HG03039 (cell line): ENCODE data around the gene RPS3.
"Not testable (repeated sequence)": the region's sequence is repeated elsewhere in the genome, so short reads cannot be mapped to it uniquely, and the experiment has no call there.

Experiments
- ATAC-seq: cut with Tn5 transposase; IDR thresholded peaks from one replicate; pipeline ENCODE4 v1.9.1; 2021; ENCODE audit warnings: mild to moderate bottlenecking, moderate library complexity; ENCODE audit not compliant: unreplicated experiment

Gene RPS3

GRCh38 chr11:75399344-75400145, at the start of gene RPS3:
RPS3 (plus strand) TSS chr11:75399518; CDS start chr11:75399548, 30 bp downstream.
- peak; percentile 85 for ATAC-seq

DNA sequence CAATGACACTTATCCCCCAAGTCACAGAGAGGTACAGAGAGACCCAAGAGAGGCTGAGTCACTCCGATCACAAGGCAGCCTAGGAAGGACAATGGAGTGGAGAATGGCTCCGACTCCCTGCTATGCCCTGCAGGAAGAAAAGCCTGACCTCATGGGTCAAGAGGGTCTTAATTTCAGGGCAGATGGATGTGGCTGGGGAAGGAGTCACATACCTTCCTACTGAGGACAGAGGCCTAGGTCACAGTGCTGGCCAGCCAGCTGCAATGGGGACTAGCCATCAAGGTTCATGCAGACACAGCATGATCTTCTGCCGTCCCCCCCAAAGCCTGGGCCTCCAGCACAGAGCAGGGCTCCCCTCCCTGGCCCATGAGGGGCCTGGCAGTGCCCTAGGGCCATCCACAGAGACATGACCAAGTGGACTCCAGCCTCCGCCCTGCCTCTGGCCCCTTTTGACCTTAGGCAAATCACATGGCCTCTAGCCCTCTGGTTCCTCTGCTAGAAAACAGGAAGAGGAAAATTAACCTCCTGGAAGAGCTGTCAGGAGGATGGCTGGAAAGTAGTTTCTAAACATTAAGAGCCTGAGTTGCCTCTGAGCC, 49.7 kb upstream of the RPS3 start:
- no peak for ATAC-seq

DNA sequence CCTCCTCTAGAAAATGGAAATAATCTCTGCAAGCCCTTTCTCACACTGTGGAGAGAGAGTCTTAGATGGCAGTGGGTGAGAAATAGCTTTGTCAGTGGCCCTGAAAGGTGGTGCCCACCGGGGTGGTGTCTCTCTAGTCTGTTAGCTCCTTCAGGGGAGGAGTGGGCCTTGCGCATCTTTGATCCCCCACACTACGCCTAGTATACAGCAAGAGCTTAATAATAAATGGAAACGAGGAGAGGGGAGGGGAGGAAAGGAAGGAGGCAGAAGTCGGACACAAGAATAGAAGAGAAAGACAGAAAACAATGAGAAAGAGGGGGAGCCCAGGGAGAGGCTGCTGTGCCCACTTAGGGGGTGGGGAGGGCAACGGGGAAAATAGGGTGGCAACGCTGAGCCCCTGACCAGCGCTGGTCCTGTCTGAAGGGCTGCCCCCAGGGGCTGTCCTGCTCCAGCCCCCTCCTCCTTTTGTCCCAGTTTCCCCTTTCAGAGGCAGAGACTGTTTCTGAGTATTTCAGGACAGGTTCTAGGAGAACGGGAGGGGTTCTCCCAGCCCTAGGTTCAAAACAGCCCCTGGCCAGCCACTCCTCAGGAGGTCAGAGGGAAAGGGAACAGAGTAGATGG, 49.1 kb upstream of the RPS3 start:
- ATAC-seq = no peak

DNA sequence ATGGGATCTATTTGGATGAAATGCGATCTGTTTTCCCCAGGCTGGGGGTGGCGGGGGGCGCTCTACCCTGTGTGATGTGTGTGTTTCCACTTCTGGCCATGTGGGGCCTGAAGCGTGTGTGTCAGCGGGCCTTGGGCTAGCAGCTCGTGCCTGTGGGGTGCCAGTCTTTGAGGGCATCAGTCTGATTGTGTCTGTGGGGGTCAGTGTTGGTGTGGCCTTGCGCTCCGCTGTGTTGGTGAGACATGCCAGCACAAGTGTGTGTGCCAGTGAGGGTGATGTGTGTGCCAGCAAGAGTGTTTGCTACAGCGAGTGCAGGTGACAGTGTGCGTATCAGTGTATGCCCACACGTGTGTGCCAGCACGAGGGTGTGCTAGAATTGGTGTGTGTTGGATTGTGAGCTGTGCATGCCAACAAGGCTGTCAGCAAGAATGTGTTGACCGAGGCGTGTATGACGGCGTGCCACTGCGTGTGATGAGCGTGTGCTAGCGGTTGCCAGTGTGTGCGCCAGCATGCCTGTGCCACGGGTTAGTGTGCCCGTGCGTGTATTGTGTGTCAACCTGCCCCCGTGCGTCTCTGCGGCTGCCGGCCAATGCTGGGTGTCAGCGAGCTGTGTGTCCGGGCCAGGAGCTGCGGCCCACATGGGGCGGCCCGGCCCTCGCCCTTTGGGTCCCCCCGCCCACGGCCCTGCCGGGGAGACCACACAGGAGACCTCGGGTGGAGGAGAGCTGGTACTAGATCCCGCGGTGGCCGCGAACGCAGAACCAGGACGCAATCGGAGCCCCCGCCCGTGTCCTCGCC, 48.4 kb upstream of the RPS3 start:
- ATAC-seq = no peak

DNA sequence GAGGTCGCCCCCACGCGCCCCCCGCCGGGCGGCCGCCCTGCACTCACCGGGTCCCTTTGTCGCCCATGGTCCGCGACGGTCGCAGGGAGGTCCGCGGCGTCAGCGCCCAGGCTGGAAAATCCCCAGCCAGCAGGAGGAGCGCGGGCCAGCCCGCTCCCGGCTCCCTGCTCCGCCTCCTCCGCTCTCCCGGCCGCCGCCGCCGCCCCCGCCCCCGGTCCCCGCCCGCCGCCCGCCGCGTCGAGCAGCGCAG, 47.9 kb upstream of the RPS3 start, which contains the start of gene ARRB1:
Gene ARRB1, minus strand, starts transcription at position 121 of the 250 bp plus-strand sequence. Its CDS starts 54 bp downstream, at position 67.
- no peak for ATAC-seq

DNA sequence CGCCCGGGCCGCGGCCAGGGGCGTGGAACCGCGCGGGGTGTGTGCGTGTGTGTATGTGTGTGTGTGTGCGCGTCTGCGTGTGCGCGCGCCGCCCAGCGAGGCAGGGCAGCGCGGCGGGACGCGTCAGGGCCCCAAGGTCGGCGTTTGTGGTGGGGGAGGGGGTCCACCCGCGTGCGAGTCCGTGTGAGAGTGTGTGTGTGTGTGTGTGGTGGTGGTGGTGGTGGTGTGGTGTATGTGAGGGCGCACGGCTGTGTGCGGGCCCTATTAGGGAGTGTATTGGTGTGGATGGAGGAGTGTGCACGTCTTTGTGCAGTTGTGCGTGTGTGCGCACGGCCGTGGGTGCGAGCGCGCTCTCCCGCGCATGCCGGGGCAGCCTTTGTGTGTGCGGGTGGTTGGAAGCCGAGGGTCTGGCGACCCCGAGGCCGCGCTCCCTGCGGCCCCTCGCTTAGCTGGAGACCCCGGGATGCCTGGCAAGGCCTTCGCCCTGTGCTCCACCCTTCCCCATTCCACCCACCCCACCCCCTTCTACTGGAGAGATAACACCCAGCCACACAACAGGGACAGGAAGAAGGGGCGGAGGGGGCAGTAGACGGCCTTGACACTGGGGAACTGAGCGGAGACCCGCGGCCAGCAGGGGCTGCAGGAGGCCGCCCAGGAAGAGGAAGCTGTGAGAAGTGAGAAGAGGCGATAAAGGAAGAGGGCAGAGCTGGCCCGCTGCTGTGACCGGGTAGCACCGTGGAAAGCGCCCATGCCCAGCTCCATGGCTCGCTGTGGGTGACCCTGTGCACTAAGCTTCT, 47.3 kb upstream of the RPS3 start:
- no peak for ATAC-seq

GRCh38 chr11:75352588-75353206, 46.6 kb upstream of the RPS3 start:
- ATAC-seq = no peak

- no peak for ATAC-seq
Measured at GRCh38 chr11:75355051-75355450, 44.3 kb upstream of the RPS3 start.

DNA sequence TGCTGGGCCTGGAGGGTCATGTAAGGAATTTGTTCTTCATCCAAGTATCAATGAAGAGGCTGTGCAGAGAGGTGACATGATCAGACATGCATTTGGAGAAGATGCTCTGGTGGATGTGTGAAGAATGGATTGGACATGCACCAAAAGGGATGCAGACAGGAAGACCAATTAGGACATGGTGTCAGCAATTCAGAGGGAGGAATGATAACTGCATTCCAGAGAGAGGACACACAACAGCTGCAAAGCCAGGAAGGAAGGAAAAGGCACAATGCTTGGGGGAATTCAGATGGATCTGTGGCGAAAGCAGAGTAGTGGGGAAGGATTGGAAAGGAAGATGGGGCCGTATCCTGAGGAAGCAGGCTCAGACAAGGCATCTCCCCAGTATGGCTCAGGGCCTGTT, 42.7 kb upstream of the RPS3 start:
- ATAC-seq = no peak

DNA sequence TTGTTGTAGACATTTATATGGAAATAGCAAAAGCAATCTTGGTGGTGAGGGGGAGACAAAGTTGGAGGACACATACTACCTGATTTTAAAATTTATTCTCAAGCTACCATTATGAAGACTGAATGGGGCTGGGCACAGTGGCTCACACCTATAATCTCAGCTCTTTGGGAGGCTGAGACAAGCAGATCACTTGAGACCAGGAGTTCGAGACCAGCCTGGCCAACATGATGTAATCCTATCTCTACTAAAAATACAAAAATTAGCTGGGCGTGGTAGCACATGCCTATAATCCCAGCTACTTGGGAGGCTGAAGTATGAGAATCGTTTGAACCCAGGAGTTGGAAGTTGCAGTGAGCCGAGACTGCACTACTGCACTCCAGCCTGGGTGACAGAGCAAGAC, 37.0 kb upstream of the RPS3 start:
- not testable (repeated sequence) for ATAC-seq

DNA sequence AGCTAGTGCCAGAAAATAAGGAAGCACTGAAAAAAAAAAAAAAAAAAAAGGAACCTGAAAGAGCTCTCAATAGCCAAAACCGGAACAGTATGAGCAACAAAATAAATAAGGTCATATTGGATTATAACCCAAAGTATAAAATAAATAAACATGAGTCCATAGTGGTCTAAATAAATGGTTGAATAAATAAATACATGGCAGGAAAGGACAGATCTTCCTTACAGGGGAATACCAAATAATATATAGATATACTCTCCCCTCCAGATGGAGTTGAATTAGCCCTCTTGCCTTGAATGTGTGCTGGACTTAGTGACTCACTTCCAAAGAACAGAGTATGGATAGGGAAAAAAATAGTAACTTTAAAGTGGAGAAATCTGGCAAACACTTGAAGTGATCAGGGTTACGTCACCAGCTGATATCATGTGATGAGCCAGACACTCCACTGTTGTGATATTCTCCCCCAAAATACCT, 33.6 kb upstream of the RPS3 start:
- ATAC-seq = no peak

DNA sequence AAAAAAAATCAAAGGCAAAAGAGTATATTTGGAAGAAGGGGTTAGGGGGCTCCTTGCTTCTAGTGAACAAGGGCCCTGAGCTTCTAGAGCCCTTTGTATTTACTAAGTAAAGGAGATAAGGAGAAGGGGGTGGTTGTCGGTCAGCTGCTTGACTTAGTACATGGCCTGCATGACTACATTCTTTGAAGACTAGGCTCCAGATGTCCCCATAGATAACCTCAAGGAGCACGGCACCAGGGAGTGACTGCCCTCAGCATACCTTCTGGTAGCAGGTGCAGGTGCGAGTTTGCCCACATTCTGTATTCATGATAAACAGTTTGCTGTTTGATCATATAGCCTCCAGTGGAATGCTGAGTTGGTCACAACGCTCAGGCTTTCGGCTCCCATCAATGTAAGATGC, 32.5 kb upstream of the RPS3 start:
- ATAC-seq = not testable (repeated sequence)

- ATAC-seq = no peak
Measured at GRCh38 chr11:75369560-75370255, 29.6 kb upstream of the RPS3 start.

- no peak for ATAC-seq
Measured at GRCh38 chr11:75371949-75372876, 27.1 kb upstream of the RPS3 start.

DNA sequence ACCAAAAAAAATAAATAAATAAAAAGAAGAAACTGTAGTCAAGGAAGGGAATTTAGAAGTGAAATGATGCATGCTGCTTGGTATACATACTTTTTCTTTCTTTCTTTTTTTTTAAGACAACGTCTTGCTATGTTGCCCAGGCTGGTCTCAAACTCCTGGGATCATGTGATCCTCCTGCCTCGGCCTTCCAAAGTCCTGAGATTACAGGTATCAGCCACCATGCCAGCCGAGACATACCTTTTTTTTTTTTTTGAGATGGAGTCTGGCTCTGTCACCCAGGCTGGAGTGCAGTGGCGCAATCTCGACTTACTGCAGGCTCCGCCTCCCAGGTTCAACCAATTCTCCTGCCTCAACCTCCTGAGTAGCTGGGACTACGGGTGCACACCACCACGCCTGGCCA, 26.1 kb upstream of the RPS3 start:
- ATAC-seq = no peak

- no peak for ATAC-seq
Measured at GRCh38 chr11:75374646-75375045, 24.7 kb upstream of the RPS3 start.

DNA sequence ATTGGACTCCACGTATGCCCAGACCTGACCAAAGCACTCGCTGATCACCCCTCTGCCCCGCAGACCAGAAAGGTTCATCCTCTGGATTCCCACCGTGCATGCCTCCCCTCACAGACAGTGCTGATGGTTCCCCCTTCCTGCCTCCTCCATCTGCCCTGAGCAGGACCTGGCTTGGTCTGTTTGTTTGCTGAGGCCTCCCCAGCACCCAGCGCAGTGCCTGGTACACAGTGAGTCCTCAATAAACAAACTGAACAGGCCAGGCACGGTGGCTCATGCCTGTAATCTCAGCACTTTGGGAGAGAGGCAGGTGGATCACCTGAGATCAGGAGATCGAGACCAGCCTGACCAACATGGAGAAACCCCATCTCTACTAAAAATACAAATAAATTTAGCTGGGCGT, 23.7 kb upstream of the RPS3 start:
- ATAC-seq = no peak

- ATAC-seq = no peak
Measured at GRCh38 chr11:75376175-75376574, 23.1 kb upstream of the RPS3 start.
